Renal cortex interstitium (tissue), 11 donors: ENCODE results near the gene SPECC1. TPM values are rescaled to one million over a fixed set of nuclear protein-coding genes. Genes with fewer than 3 reads are reported as not detected.
A peak's percentile ranks its signal among the peaks of the same experiment; 100 is the strongest.
"Not testable (repeated sequence)": the region's sequence is repeated elsewhere in the genome, so short reads cannot be mapped to it uniquely, and the experiment has no call there.

ENCODE experiments used
- DNase-seq, 11 donors: peaks; one replicate each; pipeline ENCODE4 v3.0.0-alpha.2; 2013; ENCODE audit warnings: low read depth in 9 of 11, low spot score in 4 of 11; ENCODE audit errors: extremely low read depth in 1 of 11
- polyA plus RNA-seq, 3 donors: library from polyadenylated mRNA; unstranded; fragments of 120-200 nt; gene quantifications; one replicate each; pipeline ENCODE4 v1.2.1, GENCODE V29; 2013; ENCODE audit not compliant: insufficient read length in 3 of 3

Gene SPECC1
- polyA plus RNA-seq, 3 donors = 13.2 to 18.8 (median 17.0) TPM

DNA sequence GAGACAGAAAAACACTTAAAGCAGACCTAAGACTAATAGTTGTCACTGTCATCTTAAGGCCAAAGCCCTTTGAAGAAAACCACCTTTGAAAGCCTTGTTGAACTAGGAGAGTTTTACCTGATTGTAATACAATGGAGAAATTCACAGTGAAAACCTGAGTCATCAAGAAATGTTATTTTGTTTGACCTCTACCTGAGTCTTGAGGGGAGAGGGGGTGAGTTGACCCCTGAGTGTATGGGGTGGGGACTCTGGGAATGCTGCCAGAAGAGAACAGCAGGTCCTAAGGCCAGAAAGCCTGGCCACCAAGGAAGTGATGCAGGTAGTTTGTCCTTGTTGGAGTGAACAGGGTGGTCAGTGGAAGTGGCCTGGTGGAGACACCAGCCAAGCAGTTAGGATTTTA lies 204.3 kb downstream of the SPECC1 start:
- DNase-seq = no peak

DNA sequence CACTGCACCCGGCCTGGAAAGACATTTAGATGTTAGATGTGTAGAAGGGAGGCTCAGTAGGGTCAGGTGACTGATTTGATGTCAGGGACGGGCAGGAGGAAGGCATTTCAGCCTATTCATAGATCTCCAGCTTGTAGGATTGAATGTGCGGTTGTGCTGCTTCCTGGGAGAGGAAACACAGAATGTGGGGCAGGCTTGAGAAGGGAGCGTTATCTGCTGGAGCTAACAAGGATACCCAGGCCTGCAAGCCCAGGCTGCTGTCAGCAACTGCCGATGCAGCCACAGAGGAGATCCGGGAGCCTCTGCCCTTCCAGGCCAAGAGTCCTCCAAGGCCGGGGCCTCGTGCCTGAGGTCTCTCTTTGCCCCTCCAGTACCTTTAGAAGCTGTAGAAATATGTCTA lies 205.6 kb downstream of the SPECC1 start:
- DNase-seq = no peak

DNA sequence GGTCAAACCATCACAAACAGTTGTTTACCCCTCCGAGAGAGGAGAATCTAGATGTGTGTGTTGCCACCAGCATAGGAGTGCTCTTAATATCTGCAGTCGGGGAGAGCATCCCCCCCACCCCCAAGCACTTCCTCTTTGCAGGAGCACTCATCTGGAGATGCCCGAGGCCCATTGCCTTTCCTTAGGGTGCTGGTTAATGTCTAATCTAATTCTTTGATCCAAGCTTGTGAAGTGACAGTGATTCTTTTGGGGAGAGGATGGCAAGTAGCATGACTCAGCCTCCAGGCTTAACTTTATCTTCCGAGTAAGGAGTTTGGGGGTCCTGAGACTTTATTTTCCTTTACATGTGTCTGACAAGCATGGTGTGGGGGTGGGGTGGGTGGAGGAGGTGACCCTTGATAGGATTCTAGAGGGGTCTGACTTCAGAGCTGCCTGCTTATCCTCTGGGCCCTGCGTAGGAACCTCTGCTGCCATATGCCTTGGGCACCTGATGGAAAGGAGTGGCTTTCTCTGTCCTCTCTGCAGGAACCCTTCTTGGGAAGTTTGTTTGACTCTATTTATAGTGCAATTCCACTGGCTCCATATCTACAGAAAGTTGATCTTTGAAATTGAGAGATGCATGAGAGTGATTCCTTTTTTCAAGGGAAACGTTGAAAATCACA lies 207.1 kb downstream of the SPECC1 start:
- DNase-seq = peak in 1 of 11 donors; percentile 22

DNA sequence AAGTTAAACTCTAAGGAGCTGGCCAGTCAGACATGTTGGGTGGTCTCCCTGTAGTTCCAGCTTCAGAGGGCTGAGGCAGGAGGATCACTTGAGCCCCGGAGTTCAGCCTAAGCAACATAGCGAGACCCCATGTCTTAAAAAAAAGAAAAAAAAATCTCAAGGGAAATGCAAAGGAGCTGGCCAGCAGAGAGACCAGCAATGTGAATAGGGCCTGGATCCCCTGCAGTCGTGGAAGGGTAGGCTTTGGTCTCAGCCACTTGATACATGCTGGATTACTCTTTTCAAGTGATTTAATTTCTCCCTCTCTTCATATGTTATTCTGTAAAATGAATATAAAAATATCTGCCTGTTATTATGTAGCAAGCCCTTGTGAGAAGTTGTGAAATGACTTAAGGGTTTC lies 207.7 kb downstream of the SPECC1 start:
- DNase-seq = no peak

- no peak for DNase-seq
These were observed 208.5 kb downstream of the SPECC1 start for GRCh38 chr17:20217677-20218076.

DNA sequence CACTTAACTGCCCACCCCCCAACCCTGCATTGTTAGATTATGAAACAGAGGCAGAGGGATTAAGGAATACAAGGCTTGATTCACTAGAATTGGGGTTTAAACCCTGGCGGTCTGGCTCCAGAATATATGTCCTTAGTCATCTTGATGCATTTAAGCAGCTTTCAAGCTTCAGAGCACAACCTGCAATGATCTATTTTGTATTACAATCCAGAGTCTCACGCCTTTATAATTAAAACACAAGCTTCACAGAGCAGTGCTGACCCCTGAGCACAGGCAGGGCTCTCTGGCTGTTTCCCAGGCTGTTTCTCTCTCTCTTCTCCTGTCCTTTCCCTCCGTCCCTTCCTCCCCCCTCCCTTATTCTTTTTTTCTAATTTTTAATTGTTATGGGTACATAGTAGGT lies 209.1 kb downstream of the SPECC1 start:
- no peak for DNase-seq

DNA sequence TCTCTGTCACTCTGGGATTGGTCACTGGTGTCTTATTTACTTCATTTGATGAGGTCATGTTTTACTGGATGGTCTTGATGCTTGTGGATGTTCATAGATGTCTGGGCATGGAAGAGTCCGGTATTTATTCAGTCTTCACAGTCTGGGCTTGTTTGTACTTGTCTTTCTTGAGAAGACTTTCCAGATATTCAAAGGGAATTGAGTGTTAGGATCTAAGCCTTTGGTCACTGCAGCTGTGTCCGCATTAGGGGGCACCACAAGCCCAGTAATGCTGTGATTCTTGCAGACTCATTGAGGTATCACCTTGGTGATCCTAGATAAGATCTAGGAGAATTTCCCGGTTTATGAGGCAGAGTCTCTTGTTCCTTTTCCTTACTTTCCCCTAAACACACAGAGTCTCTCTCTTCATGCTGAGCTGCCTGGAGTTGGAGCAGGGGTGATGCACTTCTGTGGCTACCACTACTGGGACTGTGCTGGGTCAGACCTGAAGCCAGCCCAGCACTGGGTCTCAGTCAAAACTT lies 214.7 kb downstream of the SPECC1 start:
- no peak for DNase-seq

- no peak for DNase-seq
These were observed 215.2 kb downstream of the SPECC1 start for GRCh38 chr17:20224379-20224778.

DNA sequence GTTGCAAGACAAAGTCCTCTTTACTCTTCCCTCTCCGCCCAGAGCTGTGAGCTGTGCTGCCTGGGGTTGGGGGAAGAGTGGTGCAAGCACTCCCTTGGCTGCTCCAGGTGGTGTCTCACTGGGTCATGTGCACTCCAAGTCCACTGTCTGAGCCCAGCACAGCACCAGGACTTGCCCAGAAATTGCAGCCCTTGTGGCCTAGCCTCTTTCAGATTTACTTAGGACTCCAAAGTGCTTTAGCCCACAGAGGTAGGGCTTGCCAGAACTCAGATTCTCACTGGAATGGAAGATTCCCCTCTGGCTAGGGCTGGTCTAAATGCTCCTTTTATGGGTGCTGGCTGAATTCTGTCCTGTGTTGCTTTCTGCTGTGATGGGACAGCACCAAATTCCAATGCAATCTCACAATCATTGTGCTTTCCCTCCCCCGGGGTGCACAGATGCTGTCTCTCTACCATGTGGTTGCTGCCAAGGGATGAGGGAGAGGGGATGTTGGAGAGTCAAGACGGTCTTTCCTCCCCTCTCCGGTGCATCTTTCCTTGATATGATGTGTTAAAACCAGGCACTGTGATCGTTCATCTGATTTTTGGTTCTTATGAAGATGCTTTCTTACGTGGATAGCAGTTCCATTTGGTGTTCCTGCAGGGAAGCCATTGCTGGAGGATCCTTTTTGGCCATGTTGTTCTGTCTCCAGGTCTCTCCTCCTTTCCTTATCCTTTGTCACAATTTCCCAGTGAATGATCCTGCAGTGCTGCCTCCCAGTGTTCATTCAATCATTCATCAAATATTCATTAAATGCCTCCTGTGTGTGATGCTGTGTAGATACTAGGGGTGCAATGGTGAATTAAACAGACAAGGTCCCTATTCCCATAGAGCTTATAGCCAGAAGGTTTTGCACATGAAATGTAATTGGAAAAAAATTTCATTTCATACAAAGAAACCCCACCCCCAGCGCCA lies 216.3 kb downstream of the SPECC1 start:
- no peak for DNase-seq

DNA sequence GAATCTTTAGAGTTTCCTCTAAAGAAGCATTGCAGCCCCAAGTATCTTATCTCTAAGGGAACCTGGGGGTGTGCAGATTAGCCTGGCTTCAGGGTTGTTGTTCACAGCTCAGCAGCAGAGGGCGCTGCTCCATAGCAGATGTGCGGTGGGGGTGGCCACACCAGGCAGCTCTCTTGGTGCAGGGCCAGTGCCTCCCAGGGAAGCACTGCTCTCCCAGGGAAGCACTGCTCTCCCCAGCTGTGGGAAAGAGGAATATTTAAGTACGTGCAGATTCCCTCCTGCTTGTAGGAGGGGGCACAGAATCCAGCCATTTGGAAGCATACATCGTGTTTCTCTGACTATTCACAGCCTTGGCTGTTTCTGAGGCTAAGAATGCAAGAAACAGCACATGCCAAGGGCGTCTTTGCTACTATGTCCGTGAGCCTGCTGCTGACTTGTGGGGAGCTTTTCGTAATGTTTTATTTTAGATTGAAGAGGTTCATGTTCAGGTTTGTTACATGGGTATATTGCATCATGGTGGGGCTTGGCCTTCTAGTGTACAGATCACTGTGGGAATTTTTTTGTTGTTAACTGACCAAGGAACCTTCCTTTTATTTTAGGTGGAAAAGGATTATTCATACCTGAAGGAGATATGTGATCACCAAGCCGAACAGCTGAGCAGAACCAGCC lies 217.8 kb downstream of the SPECC1 start:
- peak; percentile 31 to 71 (median 63) for DNase-seq

DNA sequence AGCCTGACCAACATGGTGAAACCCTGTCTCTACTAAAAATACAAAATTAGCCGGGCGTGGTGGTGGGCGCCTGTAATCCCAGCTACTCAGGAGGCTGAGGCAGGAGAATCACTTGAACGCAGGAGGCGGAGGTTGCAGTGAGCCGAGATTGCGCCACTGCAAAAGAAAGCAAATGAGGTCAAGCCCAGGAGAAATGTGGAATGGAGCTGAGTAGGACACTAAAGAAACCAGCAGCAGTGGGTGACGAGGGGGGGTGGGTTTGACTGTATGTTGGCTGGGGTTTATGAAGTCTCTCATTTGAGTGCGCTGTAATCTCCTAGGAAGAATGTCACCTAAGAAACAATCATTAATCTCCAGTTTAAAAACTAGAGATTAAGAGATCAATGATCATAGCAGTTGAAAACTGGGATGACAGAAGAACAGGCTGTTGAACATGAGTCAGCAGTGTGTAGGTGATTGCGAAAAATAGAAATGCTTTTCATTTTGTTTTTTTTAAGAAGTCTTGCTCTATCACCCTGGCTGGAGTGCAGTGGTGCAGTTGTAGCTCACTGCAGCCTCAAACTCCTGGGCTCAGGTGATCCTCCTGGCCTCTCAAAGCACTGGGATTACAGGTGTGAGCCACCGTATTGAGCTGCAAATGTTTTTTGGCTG lies 218.7 kb downstream of the SPECC1 start:
- DNase-seq = not testable (repeated sequence)

DNA sequence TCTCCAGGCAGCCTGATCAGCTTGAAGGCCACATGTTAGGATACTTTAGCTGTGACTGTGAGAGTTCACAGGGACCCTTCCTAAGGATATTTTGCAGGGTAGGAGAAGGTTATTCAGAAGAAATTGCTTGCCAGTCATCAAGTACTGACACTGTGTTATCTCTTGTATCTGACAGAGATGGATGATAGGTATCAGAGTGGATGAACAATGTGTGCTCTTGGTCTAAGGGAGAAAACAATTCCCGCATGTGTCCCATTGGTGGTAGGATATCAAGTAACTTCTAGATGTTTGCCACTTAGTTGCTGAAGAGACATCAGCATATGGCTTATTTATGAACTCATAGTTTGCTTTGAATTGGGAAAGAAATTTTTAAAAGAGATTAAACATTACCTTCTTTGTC lies 219.3 kb downstream of the SPECC1 start:
- DNase-seq = no peak

GRCh38 chr17:20228860-20229259 lies 219.7 kb downstream of the SPECC1 start:
- no peak for DNase-seq

DNA sequence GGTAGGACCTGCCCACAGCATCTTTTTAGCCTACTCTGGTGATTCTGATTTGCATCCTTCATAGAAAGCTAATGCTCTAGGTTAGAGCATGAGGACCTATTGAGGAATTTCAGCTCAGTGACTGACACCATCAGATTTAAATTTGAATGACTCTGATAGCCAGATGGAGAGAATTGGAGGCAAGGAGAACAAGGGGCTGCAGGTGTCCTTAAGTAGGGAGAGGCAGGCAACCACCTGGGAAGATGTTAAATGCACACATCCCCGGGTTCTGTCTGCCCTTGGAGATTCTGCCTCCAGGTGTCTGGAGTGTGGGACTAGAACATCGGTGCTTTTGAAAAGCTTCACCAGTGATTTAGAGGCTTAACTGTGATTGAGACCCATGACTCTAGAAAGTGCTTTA lies 221.8 kb downstream of the SPECC1 start:
- DNase-seq = no peak

- DNase-seq = peak in 1 of 11 donors; percentile 12
These were observed 223.5 kb downstream of the SPECC1 start for GRCh38 chr17:20232611-20233010.

DNA sequence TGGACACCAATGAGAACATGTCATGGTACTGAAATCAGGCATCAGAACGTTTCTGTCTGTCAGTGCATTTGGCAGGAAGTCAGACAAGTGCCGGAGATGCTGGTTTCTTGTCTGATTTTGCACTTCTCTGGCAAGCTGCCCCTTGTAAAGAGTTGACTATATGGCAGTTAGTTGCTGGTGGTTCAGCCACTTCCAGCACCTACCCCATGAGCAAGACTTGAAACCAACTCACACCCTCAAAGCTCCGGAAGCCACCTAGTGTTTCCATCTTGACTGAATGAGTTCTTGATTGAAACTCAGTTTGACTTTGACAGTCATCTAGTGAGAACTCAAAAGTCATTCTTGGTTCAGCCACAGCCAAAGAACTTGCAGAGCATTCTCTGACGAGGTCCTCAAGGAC lies 225.1 kb downstream of the SPECC1 start:
- no peak for DNase-seq

DNA sequence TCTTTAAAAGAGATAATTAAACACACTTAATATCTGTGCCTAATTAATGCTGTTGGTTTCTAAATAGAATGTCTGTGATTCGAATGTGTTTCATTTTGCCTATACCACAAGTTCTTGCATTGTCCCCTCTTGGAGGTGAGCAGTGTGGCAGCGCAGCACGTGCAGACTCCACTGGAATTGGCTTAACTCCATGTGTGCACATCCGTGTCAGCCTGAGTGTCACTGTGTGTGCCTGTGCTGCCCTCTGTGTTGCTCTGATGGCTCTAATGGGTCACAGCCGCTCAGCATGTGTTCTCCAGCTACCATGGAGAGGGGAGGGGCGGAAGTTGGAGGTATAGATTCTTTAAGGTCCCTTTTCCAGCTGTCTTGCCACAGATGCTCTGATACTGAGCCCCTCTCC lies 226.6 kb downstream of the SPECC1 start:
- DNase-seq = no peak

DNA sequence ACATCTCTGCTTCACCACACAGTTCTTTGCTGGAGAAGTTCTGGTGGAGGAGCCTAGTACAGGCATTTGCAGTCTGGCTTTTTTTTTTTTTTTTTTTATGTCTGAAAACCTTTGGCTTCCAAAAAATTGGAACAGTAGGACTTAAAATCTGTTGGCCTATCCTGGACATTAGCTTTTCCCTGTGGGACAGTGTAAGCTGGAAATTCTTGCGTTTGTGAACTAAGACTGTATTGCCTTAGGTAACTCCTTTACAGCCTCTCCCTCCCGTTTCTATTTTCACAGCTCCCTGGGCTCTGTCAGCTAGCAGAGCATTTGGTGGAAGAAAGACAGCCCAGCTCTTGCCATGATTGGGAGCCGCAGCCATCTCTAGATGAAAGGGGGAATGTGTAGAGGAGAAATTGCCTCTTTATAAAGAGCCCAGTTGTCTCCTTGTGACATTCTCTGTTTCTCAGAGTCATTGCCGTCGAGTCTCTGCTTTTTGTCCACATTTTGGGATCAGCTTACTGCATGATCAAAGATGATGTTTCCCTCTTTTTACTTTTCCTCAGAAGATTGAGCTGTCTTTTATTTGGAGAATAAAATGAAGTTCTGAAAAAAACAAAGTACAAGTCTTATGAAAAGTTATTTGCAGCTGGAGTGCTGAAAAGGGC lies 227.5 kb downstream of the SPECC1 start:
- no peak for DNase-seq

- DNase-seq = not testable (repeated sequence)
These were observed 230.6 kb downstream of the SPECC1 start for GRCh38 chr17:20239776-20240175.
